Chondrocyte (in vitro differentiated cells): ENCODE measurements around the gene LRRC7. TPM values are rescaled to one million over a fixed set of nuclear protein-coding genes. Genes with fewer than 3 reads are reported as not detected.

ENCODE experiments used
- DNase-seq: peaks from one replicate; pipeline ENCODE4 v3.0.0; 2021; ENCODE audit warnings: mixed read lengths, low spot score
- H3K27ac Mint-ChIP-seq: one replicate; pipeline ENCODE4 v1.8.0; 2021; ENCODE audit warnings: mild to moderate bottlenecking, moderate library complexity, mixed read lengths; ENCODE audit not compliant: unreplicated experiment
- H3K27me3 Mint-ChIP-seq: 2 replicates; pipeline ENCODE4 v1.8.0; 2021; ENCODE audit warnings: low read depth, mixed read lengths
- H3K36me3 Mint-ChIP-seq: 2 replicates; pipeline ENCODE4 v1.8.0; 2021; ENCODE audit warnings: low read depth, mixed read lengths
- H3K4me1 Mint-ChIP-seq: 2 replicates; pipeline ENCODE4 v1.8.0; 2021; ENCODE audit warnings: low read depth, mild to moderate bottlenecking, mixed read lengths
- H3K4me3 Mint-ChIP-seq: one replicate; pipeline ENCODE4 v1.8.0; 2021; ENCODE audit warnings: mild to moderate bottlenecking, moderate library complexity, mixed read lengths; ENCODE audit not compliant: unreplicated experiment
- H3K9me3 Mint-ChIP-seq: 2 replicates; pipeline ENCODE4 v1.8.0; 2021; ENCODE audit warnings: low read depth, mixed read lengths
- CTCF ChIP-seq: fragments of 200-600 bp; sonication (generic); IDR thresholded peaks from 2 replicates; pipeline ENCODE4 v1.5.0; 2021; ENCODE audit warnings: antibody characterized with exemption, mild to moderate bottlenecking, moderate library complexity
- total RNA-seq: library from RNA; stranded (reverse); gene quantifications from 3 replicates; pipeline ENCODE4 v1.2.1, GENCODE V29; 2021

The LRRC7 gene
- total RNA-seq, 1 donor from 2014 or later = not detected

GRCh38 chr1:69747207-69747606 lies 179.5 kb downstream of the LRRC7 start:
- no peak overlapping the region for H3K4me3 Mint-ChIP-seq
- no peak for TF ChIP-seq CTCF
- H3K9me3 Mint-ChIP-seq = no peaks in the 10 kb centered on the region
- no peak overlapping the region for H3K27ac Mint-ChIP-seq
- H3K27me3 Mint-ChIP-seq = peaks cover 12% of the 10 kb centered on the region
- no peaks in the 10 kb centered on the region for H3K36me3 Mint-ChIP-seq
- no peaks in the 10 kb centered on the region for H3K4me1 Mint-ChIP-seq
- no peak for DNase-seq

GRCh38 chr1:69750638-69751037 lies 182.9 kb downstream of the LRRC7 start:
- TF ChIP-seq CTCF = no peak
- Mint-ChIP-seq H3K27ac (no peak overlapping the region), H3K9me3 (no peaks in the 10 kb centered on the region), H3K4me3 (no peak overlapping the region), H3K36me3 (no peaks in the 10 kb centered on the region), H3K27me3 (peaks cover 8% of the 10 kb centered on the region), H3K4me1 (no peaks in the 10 kb centered on the region)
- no peak for DNase-seq

- Mint-ChIP-seq H3K36me3 (no peaks in the 10 kb centered on the region), H3K9me3 (no peaks in the 10 kb centered on the region), H3K4me3 (no peak overlapping the region), H3K27ac (no peak overlapping the region), H3K4me1 (no peaks in the 10 kb centered on the region), H3K27me3 (peaks cover 9% of the 10 kb centered on the region)
- TF ChIP-seq CTCF = no peak
- DNase-seq = no peak
These were observed 185.1 kb downstream of the LRRC7 start for GRCh38 chr1:69752831-69753230.

- Mint-ChIP-seq H3K4me1 (no peaks in the 10 kb centered on the region), H3K36me3 (no peaks in the 10 kb centered on the region), H3K27ac (no peak overlapping the region), H3K9me3 (no peaks in the 10 kb centered on the region), H3K4me3 (no peak overlapping the region), H3K27me3 (peaks cover 17% of the 10 kb centered on the region)
- TF ChIP-seq CTCF = no peak
- no peak for DNase-seq
These were observed 186.8 kb downstream of the LRRC7 start for GRCh38 chr1:69754521-69754920.

GRCh38 chr1:69755647-69756046 lies 187.9 kb downstream of the LRRC7 start:
- Mint-ChIP-seq H3K36me3 (no peaks in the 10 kb centered on the region), H3K9me3 (no peaks in the 10 kb centered on the region), H3K27me3 (peaks cover 17% of the 10 kb centered on the region), H3K4me1 (no peaks in the 10 kb centered on the region), H3K27ac (no peak overlapping the region), H3K4me3 (no peak overlapping the region)
- no peak for TF ChIP-seq CTCF
- DNase-seq = no peak
